Mesenchymal stem cell (in vitro differentiated cells and primary cell): ENCODE measurements around the gene BRME1.

ENCODE experiments used
- DNase-seq: peaks from one replicate; pipeline ENCODE4 v3.0.0-alpha.2; 2013
- H2AFZ ChIP-seq: one replicate; pipeline ENCODE4 v1.6.1; 2013; ENCODE audit warnings: low read depth, mild to moderate bottlenecking, control low read depth, inconsistent platforms, low read length, moderate library complexity
- H2AK5ac ChIP-seq: 2 replicates; pipeline ENCODE4 v1.6.1; 2013; ENCODE audit warnings: low read length, moderate library complexity, mild to moderate bottlenecking, inconsistent platforms; ENCODE audit not compliant: severe bottlenecking
- H2BK120ac ChIP-seq: one replicate; pipeline ENCODE4 v1.6.1; 2013; ENCODE audit warnings: low read depth, mild to moderate bottlenecking, inconsistent platforms, low read length, moderate library complexity
- H2BK12ac ChIP-seq, 2 experiments: one replicate each; pipeline ENCODE4 v1.6.1; 2013; ENCODE audit warnings: inconsistent platforms in 2 of 2, low read length in 2 of 2, mild to moderate bottlenecking in 2 of 2, moderate library complexity in 2 of 2, control low read depth in 1 of 2
- H2BK15ac ChIP-seq: one replicate; pipeline ENCODE4 v1.6.1; 2013; ENCODE audit warnings: mild to moderate bottlenecking, low read depth, inconsistent platforms; ENCODE audit not compliant: poor library complexity, severe bottlenecking
- H2BK5ac ChIP-seq: 2 replicates; pipeline ENCODE4 v1.6.1; 2013; ENCODE audit warnings: low read depth, mild to moderate bottlenecking, low read length, control low read depth, inconsistent platforms; ENCODE audit not compliant: poor library complexity, severe bottlenecking
- H3K14ac ChIP-seq, 2 experiments: one replicate each; pipeline ENCODE4 v1.6.1; 2013; ENCODE audit warnings: inconsistent platforms in 2 of 2, low read length in 2 of 2, control low read depth in 1 of 2, mild to moderate bottlenecking in 1 of 2, moderate library complexity in 1 of 2
- H3K18ac ChIP-seq, 2 experiments: one replicate each; pipeline ENCODE4 v1.6.1; 2013; ENCODE audit warnings: inconsistent platforms in 2 of 2, low read length in 2 of 2, control low read depth in 1 of 2, low read depth in 1 of 2, mild to moderate bottlenecking in 1 of 2
- H3K23ac ChIP-seq, 2 experiments: one replicate each; pipeline ENCODE4 v1.6.1; 2013; ENCODE audit warnings: inconsistent platforms in 2 of 2, low read length in 2 of 2, mild to moderate bottlenecking in 2 of 2, moderate library complexity in 2 of 2, control low read depth in 1 of 2
- H3K27ac ChIP-seq: 2 replicates; pipeline ENCODE4 v1.5.1; 2013; ENCODE audit warnings: mild to moderate bottlenecking, moderate library complexity, low read length, control low read depth, inconsistent platforms; ENCODE audit not compliant: poor library complexity, severe bottlenecking
- H3K27me3 ChIP-seq, 2 experiments: 2 replicates each; pipeline versions ENCODE4 v1.6.1 to v1.7.0; 2013; ENCODE audit warnings: low read length in 2 of 2, mild to moderate bottlenecking in 2 of 2, moderate library complexity in 2 of 2, control low read depth in 1 of 2, inconsistent platforms in 1 of 2; ENCODE audit not compliant: control insufficient read depth in 1 of 2, insufficient read depth in 1 of 2
- H3K36me3 ChIP-seq, 2 experiments: 2 replicates each; pipeline versions ENCODE4 v1.6.1 to v1.7.0; 2013; ENCODE audit warnings: low read length in 2 of 2, control low read depth in 1 of 2, inconsistent platforms in 1 of 2, low read depth in 1 of 2, mild to moderate bottlenecking in 1 of 2; ENCODE audit not compliant: insufficient read depth in 2 of 2, control insufficient read depth in 1 of 2
- H3K4ac ChIP-seq, 2 experiments: one replicate each; pipeline ENCODE4 v1.6.1; 2013; ENCODE audit warnings: inconsistent platforms in 2 of 2, low read length in 2 of 2, mild to moderate bottlenecking in 2 of 2, moderate library complexity in 2 of 2, control low read depth in 1 of 2, low read depth in 1 of 2
- H3K4me1 ChIP-seq: 2 replicates; pipeline ENCODE4 v1.6.1; 2013; ENCODE audit warnings: low read depth, low read length, control low read depth; ENCODE audit not compliant: control insufficient read depth, insufficient read depth
- H3K4me2 ChIP-seq: 2 replicates; pipeline ENCODE4 v1.6.1; 2013; ENCODE audit warnings: low read length, mild to moderate bottlenecking, inconsistent platforms; ENCODE audit not compliant: poor library complexity, severe bottlenecking
- H3K4me3 ChIP-seq, 2 experiments: 2 replicates each; pipeline versions ENCODE4 v1.5.1 to v1.7.0; 2013; ENCODE audit warnings: low read length in 2 of 2, mild to moderate bottlenecking in 2 of 2, control low read depth in 1 of 2, low read depth in 1 of 2; ENCODE audit not compliant: insufficient read depth in 1 of 2
- H3K79me1 ChIP-seq: replicated peaks from 2 replicates; pipeline ENCODE4 v1.6.1; 2013; ENCODE audit warnings: mild to moderate bottlenecking, control low read depth, low read length, inconsistent platforms; ENCODE audit not compliant: poor library complexity, severe bottlenecking
- H3K9ac ChIP-seq: 2 replicates; pipeline ENCODE4 v1.7.0; 2013; ENCODE audit warnings: mild to moderate bottlenecking, low read length, moderate library complexity
- H3K9me3 ChIP-seq: 2 replicates; pipeline ENCODE4 v1.7.0; 2013; ENCODE audit warnings: mild to moderate bottlenecking, low read length; ENCODE audit not compliant: control insufficient read depth
- H4K8ac ChIP-seq: one replicate; pipeline ENCODE4 v1.6.1; 2013; ENCODE audit warnings: inconsistent platforms, mild to moderate bottlenecking, low read length, moderate library complexity
- H4K91ac ChIP-seq: one replicate; pipeline ENCODE4 v1.6.1; 2013; ENCODE audit warnings: mild to moderate bottlenecking, low read length, inconsistent platforms
- WGBS: methylation state at CpG from one replicate; pipeline ENCODE4 v1.1.7; 2013; ENCODE audit warnings: mixed read lengths; 5-methylcytosine and 5-hydroxymethylcytosine counted together

Gene BRME1

GRCh38 chr19:13885826-13886365, 20.0 kb downstream of the BRME1 start:
- Histone ChIP-seq H3K4me2 (no peak overlapping the region), H3K79me1 (no peaks in the 10 kb centered on the region), H2BK15ac (no peak overlapping the region), H3K36me3 (no peaks in the 10 kb centered on the region), H3K9me3 (no peaks in the 10 kb centered on the region), H4K91ac (no peak overlapping the region), H3K27ac (no peak overlapping the region), H3K9ac (no peak overlapping the region), H2BK12ac (no peak overlapping the region), H3K18ac (no peak overlapping the region), H3K14ac (no peak overlapping the region), H2BK5ac (no peak overlapping the region), H3K4ac (no peak overlapping the region), H4K8ac (no peak overlapping the region), H3K23ac (no peak overlapping the region), H3K27me3 (peaks cover 0 to 21% of the 10 kb centered on the region in 2 experiments), H2AK5ac (no peak overlapping the region), H2AFZ (no peak overlapping the region), H2BK120ac (no peak overlapping the region), H3K4me3 (no peak overlapping the region), H3K4me1 (peaks cover 17% of the 10 kb centered on the region)
- WGBS: 93% methylated on average over 20 of the region's 20 CpGs
- no peak for DNase-seq

GRCh38 chr19:13884726-13885591, 21.0 kb downstream of the BRME1 start:
- H2BK12ac ChIP-seq: peak overlapping the region in 1 of 2 experiments; percentile 37
- no peak overlapping the region for H4K8ac ChIP-seq
- H2AFZ ChIP-seq: no peak overlapping the region
- no peaks in the 10 kb centered on the region for H3K79me1 ChIP-seq
- H3K14ac ChIP-seq: peak overlapping the region in 1 of 2 experiments; percentile 18
- peak overlapping the region; percentile 37 for H2BK15ac ChIP-seq
- H3K36me3 ChIP-seq: no peaks in the 10 kb centered on the region
- no peak overlapping the region for H3K4ac ChIP-seq
- no peak overlapping the region for H3K9ac ChIP-seq
- no peaks in the 10 kb centered on the region for H3K9me3 ChIP-seq
- H2AK5ac ChIP-seq: no peak overlapping the region
- H3K27ac ChIP-seq: no peak overlapping the region
- H3K27me3 ChIP-seq: peaks cover 0 to 21% of the 10 kb centered on the region in 2 experiments
- H3K18ac ChIP-seq: no peak overlapping the region
- no peak overlapping the region for H4K91ac ChIP-seq
- H2BK5ac ChIP-seq: no peak overlapping the region
- H3K23ac ChIP-seq: no peak overlapping the region
- H3K4me1 ChIP-seq: peaks cover 24% of the 10 kb centered on the region
- DNase-seq: no peak
- H3K4me3 ChIP-seq: no peak overlapping the region
- H2BK120ac ChIP-seq: no peak overlapping the region
- H3K4me2 ChIP-seq: no peak overlapping the region
- WGBS: 83% methylated on average over 21 of the region's 26 CpGs

- Histone ChIP-seq H3K27ac (no peak overlapping the region), H3K9me3 (no peaks in the 10 kb centered on the region), H2BK15ac (peak overlapping the region; percentile 62), H2BK5ac (no peak overlapping the region), H3K4me2 (no peak overlapping the region), H2BK12ac (no peak overlapping the region), H3K4me1 (peaks cover 24% of the 10 kb centered on the region), H3K18ac (no peak overlapping the region), H3K14ac (no peak overlapping the region), H3K4ac (no peak overlapping the region), H4K8ac (no peak overlapping the region), H2AK5ac (peak overlapping the region; percentile 29), H2AFZ (no peak overlapping the region), H3K23ac (no peak overlapping the region), H3K36me3 (no peaks in the 10 kb centered on the region), H3K4me3 (no peak overlapping the region), H3K79me1 (no peaks in the 10 kb centered on the region), H3K9ac (no peak overlapping the region), H4K91ac (no peak overlapping the region), H3K27me3 (peaks cover 0 to 21% of the 10 kb centered on the region in 2 experiments), H2BK120ac (no peak overlapping the region)
- 93% methylated on average over 10 of the region's 10 CpGs for WGBS
- DNase-seq: no peak
Measured at GRCh38 chr19:13883516-13884064, 22.3 kb downstream of the BRME1 start.

- Histone ChIP-seq H2BK15ac (no peak overlapping the region), H3K4ac (no peak overlapping the region), H2AFZ (no peak overlapping the region), H3K4me1 (peaks cover 24% of the 10 kb centered on the region), H2BK5ac (no peak overlapping the region), H2AK5ac (no peak overlapping the region), H3K27ac (no peak overlapping the region), H3K18ac (no peak overlapping the region), H3K23ac (no peak overlapping the region), H3K27me3 (peaks cover 0 to 21% of the 10 kb centered on the region in 2 experiments), H3K79me1 (no peaks in the 10 kb centered on the region), H3K9me3 (no peaks in the 10 kb centered on the region), H2BK120ac (no peak overlapping the region), H4K91ac (peak overlapping the region; percentile 34), H3K9ac (no peak overlapping the region), H3K14ac (no peak overlapping the region), H4K8ac (no peak overlapping the region), H2BK12ac (peak overlapping the region in 1 of 2 experiments; percentile 15), H3K4me2 (no peak overlapping the region), H3K4me3 (no peak overlapping the region), H3K36me3 (no peaks in the 10 kb centered on the region)
- no peak for DNase-seq
- WGBS: 98% methylated on average over 12 of the region's 12 CpGs
Measured at GRCh38 chr19:13882836-13883235, 23.1 kb downstream of the BRME1 start.
